DND-41 (cell line): ENCODE data around the gene PLCB4.

Experiments used
- ATAC-seq: fragments of 200-7000 bp; cut with Tn5 transposase; 3 replicates; pipeline ENCODE4 v1.9.1; 2021; ENCODE audit warnings: low read depth; ENCODE audit not compliant: insufficient read depth
- DNase-seq: peaks from one replicate; pipeline ENCODE4 v3.0.0-alpha.2; 2020
- H2AFZ ChIP-seq: 2 replicates; pipeline ENCODE4 v1.6.0; 2012; ENCODE audit warnings: low read depth, low read length
- H3K27ac ChIP-seq: 2 replicates; pipeline ENCODE4 v1.5.1; 2012; ENCODE audit warnings: low read length, inconsistent platforms
- H3K27me3 ChIP-seq: fragments of 200-600 bp; sonication (generic); 2 replicates; pipeline ENCODE4 v1.6.0; 2012; ENCODE audit warnings: low read length, mild to moderate bottlenecking, inconsistent platforms; ENCODE audit not compliant: insufficient read depth, poor library complexity
- H3K36me3 ChIP-seq: 2 replicates; pipeline ENCODE4 v1.5.1; 2012; ENCODE audit warnings: low read length, inconsistent platforms; ENCODE audit not compliant: insufficient read depth
- H3K4me1 ChIP-seq: 2 replicates; pipeline ENCODE4 v1.5.1; 2012; ENCODE audit warnings: mild to moderate bottlenecking, low read length; ENCODE audit not compliant: insufficient read depth
- H3K4me2 ChIP-seq: 2 replicates; pipeline ENCODE4 v1.6.0; 2012; ENCODE audit warnings: mild to moderate bottlenecking, moderate library complexity, low read length, inconsistent platforms; ENCODE audit not compliant: insufficient read depth
- H3K4me3 ChIP-seq, 2 experiments: fragments of 200-600 bp in 1 of 2; shearing (Covaris generic) in 1 of 2; 2 replicates each; pipeline ENCODE4 v1.5.1; 2012 to 2016; ENCODE audit warnings: inconsistent platforms in 2 of 2, low read length in 2 of 2, mild to moderate bottlenecking in 2 of 2, low read depth in 1 of 2, moderate library complexity in 1 of 2
- H3K79me2 ChIP-seq: 2 replicates; pipeline ENCODE4 v1.6.0; 2012; ENCODE audit warnings: low read length, inconsistent platforms; ENCODE audit not compliant: insufficient read depth
- H3K9ac ChIP-seq: 2 replicates; pipeline ENCODE4 v1.6.0; 2012; ENCODE audit warnings: low read depth, mild to moderate bottlenecking, inconsistent platforms, low read length, moderate library complexity
- H3K9me3 ChIP-seq: 2 replicates; pipeline ENCODE4 v1.5.1; 2012; ENCODE audit warnings: low read length, moderate library complexity, mild to moderate bottlenecking, inconsistent platforms; ENCODE audit not compliant: insufficient read depth, severe bottlenecking
- H4K20me1 ChIP-seq: 2 replicates; pipeline ENCODE4 v1.6.0; 2012; ENCODE audit warnings: low read length; ENCODE audit not compliant: insufficient read depth
- CTCF ChIP-seq: IDR thresholded peaks from 2 replicates; pipeline ENCODE4 v1.5.1; 2012; ENCODE audit warnings: borderline replicate concordance, low read length, moderate library complexity, mild to moderate bottlenecking; ENCODE audit not compliant: poor library complexity, severe bottlenecking; ENCODE audit errors: extremely low read depth
- EZH2 ChIP-seq: IDR thresholded peaks from 3 replicates; pipeline ENCODE4 v1.6.1; 2012; ENCODE audit warnings: borderline replicate concordance, low read depth, mild to moderate bottlenecking, moderate library complexity, low read length, inconsistent platforms; ENCODE audit not compliant: severe bottlenecking

Gene PLCB4

GRCh38 chr20:9215539-9215938, 146.7 kb downstream of the PLCB4 start:
- Histone ChIP-seq H3K36me3 (no peaks in the 10 kb centered on the region), H3K9me3 (no peaks in the 10 kb centered on the region), H3K9ac (no peak overlapping the region), H3K4me1 (no peaks in the 10 kb centered on the region), H3K79me2 (no peaks in the 10 kb centered on the region), H2AFZ (no peak overlapping the region), H3K27ac (no peak overlapping the region), H3K4me2 (no peak overlapping the region), H4K20me1 (no peaks in the 10 kb centered on the region), H3K27me3 (no peaks in the 10 kb centered on the region), H3K4me3 (no peak overlapping the region)
- no peak for DNase-seq
- no peak for ATAC-seq
- TF ChIP-seq CTCF, result peak; percentile 50
- no peak for TF ChIP-seq EZH2

- ATAC-seq, result no peak
- Histone ChIP-seq H3K27ac (no peak overlapping the region), H3K4me2 (no peak overlapping the region), H3K4me1 (no peaks in the 10 kb centered on the region), H3K4me3 (no peak overlapping the region), H3K27me3 (no peaks in the 10 kb centered on the region), H3K9me3 (no peaks in the 10 kb centered on the region), H3K9ac (no peak overlapping the region), H3K79me2 (no peaks in the 10 kb centered on the region), H4K20me1 (no peaks in the 10 kb centered on the region), H3K36me3 (no peaks in the 10 kb centered on the region), H2AFZ (no peak overlapping the region)
- TF ChIP-seq CTCF (no peak), EZH2 (no peak)
- DNase-seq, result no peak
Observed at GRCh38 chr20:9218531-9218961, 149.7 kb downstream of the PLCB4 start.

- H4K20me1 ChIP-seq, result no peaks in the 10 kb centered on the region
- no peaks in the 10 kb centered on the region for H3K27me3 ChIP-seq
- H3K9me3 ChIP-seq, result no peaks in the 10 kb centered on the region
- DNase-seq, result no peak
- H3K4me2 ChIP-seq, result no peak overlapping the region
- no peak overlapping the region for H2AFZ ChIP-seq
- no peak overlapping the region for H3K4me3 ChIP-seq
- H3K36me3 ChIP-seq, result no peaks in the 10 kb centered on the region
- ATAC-seq, result no peak
- no peak overlapping the region for H3K9ac ChIP-seq
- H3K27ac ChIP-seq, result no peak overlapping the region
- H3K4me1 ChIP-seq, result no peaks in the 10 kb centered on the region
- no peaks in the 10 kb centered on the region for H3K79me2 ChIP-seq
- no peak for TF ChIP-seq CTCF
- TF ChIP-seq EZH2, result no peak
Observed at GRCh38 chr20:9220874-9221547, 152.1 kb downstream of the PLCB4 start.

GRCh38 chr20:9223296-9223695, 154.4 kb downstream of the PLCB4 start:
- no peak for DNase-seq
- no peaks in the 10 kb centered on the region for H3K27me3 ChIP-seq
- H3K9me3 ChIP-seq, result no peaks in the 10 kb centered on the region
- no peak for TF ChIP-seq CTCF
- TF ChIP-seq EZH2, result no peak
- no peak overlapping the region for H3K27ac ChIP-seq
- no peak overlapping the region for H2AFZ ChIP-seq
- H4K20me1 ChIP-seq, result no peaks in the 10 kb centered on the region
- H3K4me1 ChIP-seq, result no peaks in the 10 kb centered on the region
- H3K4me2 ChIP-seq, result no peak overlapping the region
- no peak for ATAC-seq
- H3K4me3 ChIP-seq, result no peak overlapping the region
- H3K79me2 ChIP-seq, result no peaks in the 10 kb centered on the region
- no peaks in the 10 kb centered on the region for H3K36me3 ChIP-seq
- H3K9ac ChIP-seq, result no peak overlapping the region
